Gastrocnemius medialis (tissue), 4 donors: ENCODE results near the gene C9orf78.

Source experiments
- POLR2A ChIP-seq, 2 donors: fragments of 450-650 bp; IDR thresholded peaks; one replicate each; pipeline ENCODE4 v1.6.1; 2017; ENCODE audit warnings: antibody characterized with exemption in 2 of 2, mild to moderate bottlenecking in 2 of 2, moderate library complexity in 2 of 2
- TF ChIP-seq, protein P1 (sequence below), 5 experiments: fragments of 450-650 bp in 3 of 5; fragments of 200-600 bp in 2 of 5; sonication (generic) in 2 of 5; IDR thresholded peaks in 4 of 5; conservative IDR thresholded peaks in 1 of 5; 1 replicate in 4 of 5; 2 replicates in 1 of 5; pipeline ENCODE4 v1.5.1; 2016 to 2019; ENCODE audit warnings: antibody characterized with exemption in 5 of 5, mild to moderate bottlenecking in 3 of 5, moderate library complexity in 3 of 5

DNA sequence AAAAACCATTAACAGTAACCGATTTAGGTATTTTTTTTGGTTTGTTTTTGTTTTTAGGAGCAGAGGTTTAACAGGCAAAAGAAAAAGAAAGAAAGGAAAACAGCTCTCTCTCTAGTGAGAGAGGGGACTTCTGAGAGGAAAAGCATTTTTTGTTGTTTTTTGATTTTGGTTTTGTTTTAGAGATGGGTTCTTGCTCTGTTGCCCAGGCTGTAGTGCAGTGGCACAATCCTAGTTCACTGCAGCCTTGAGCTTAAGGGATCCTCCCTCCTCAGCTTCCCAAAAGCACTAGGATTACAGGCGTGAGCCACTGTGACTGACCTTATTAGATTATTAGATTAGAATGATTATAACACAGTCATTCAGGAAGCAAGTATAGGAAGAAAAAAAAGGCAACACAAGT lies 10.3 kb upstream of the C9orf78 start:
- TF ChIP-seq, protein P1, sequence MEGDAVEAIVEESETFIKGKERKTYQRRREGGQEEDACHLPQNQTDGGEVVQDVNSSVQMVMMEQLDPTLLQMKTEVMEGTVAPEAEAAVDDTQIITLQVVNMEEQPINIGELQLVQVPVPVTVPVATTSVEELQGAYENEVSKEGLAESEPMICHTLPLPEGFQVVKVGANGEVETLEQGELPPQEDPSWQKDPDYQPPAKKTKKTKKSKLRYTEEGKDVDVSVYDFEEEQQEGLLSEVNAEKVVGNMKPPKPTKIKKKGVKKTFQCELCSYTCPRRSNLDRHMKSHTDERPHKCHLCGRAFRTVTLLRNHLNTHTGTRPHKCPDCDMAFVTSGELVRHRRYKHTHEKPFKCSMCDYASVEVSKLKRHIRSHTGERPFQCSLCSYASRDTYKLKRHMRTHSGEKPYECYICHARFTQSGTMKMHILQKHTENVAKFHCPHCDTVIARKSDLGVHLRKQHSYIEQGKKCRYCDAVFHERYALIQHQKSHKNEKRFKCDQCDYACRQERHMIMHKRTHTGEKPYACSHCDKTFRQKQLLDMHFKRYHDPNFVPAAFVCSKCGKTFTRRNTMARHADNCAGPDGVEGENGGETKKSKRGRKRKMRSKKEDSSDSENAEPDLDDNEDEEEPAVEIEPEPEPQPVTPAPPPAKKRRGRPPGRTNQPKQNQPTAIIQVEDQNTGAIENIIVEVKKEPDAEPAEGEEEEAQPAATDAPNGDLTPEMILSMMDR (IDR thresholded peaks at IDR 0.05 in 4 of 5, conservative IDR thresholded peaks at IDR 0.05 in 1 of 5), result no peak
- no peak for TF ChIP-seq POLR2A (IDR thresholded peaks at IDR 0.05)
